Measurements from ENCODE around the gene GREM1. TPM values are rescaled to one million over a fixed set of nuclear protein-coding genes. Genes with fewer than 3 reads are reported as not detected.

GREM1 gene
- total RNA-seq (under 1 TPM in 8 of 9 donors, not detected in 1; 0.14 to 0.94 (median 0.69) TPM), polyA plus RNA-seq (1 to 10 TPM in 1 of 3 donors, under 1 TPM in 2; 0.08 to 1.0 (median 0.20) TPM)
- long read RNA-seq, donor 1, result 0 reads
- long read RNA-seq, donor 2, result 0 reads
- long read RNA-seq, donor 3, result 0 reads
- long read RNA-seq, donor 4, result 0 reads
- long read RNA-seq, donor 5, result 0 reads
- long read RNA-seq, donor 6, result 0 reads
- long read RNA-seq, donor 7, result 0 reads
- long read RNA-seq, donor 8, result 0 reads
- long read RNA-seq, donor 9, result 0 reads
- long read RNA-seq, donor 10, full-length matches to known transcripts, result 1 of 1 reads
- long read RNA-seq, donor 10, partial matches to known transcripts, result 0 of 1 reads
- long read RNA-seq, donor 10, other reads (novel, unspliced or antisense), result 0 of 1 reads

DNA sequence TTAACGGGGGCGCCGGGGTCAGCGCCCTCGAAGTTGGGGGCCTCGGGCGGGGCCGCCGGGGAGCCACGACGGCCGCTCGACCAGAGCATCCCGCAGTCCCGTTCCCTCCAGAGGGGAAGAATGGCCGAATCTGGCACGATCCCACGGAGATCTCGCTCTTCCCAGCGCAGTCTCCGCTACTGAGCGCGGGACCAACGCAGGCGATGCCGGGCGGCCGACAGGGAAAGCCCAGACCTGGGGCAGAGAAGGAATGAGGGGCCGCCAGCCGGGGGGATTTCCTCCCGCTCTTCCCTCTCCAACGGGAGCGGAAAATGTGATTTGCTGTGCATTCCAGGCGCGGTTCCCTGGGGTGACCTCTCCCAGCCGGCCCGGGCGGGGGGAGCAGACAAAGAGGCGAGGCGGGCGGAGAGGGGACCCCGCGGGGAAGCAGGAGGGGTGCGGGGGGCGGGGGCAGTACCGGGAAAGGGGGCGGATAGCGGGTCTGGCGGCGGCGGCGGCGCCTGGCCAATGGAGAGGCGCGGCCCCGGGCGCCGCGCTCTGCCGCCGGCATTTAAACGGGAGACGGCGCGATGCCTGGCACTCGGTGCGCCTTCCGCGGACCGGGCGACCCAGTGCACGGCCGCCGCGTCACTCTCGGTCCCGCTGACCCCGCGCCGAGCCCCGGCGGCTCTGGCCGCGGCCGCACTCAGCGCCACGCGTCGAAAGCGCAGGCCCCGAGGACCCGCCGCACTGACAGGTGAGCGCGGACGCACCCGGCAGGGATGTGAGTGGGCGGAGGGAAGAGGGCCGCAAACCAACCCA lies at the start of gene GREM1:
Gene GREM1 (plus strand): TSS at position 579 of the 801 bp plus-strand sequence. CDS start 12,687 bp downstream, outside the sequence.
- WGBS, 4 donors, result 1 to 2% (median 2%) methylated on average over 29 to 99 of the region's 99 CpGs
- TF ChIP-seq, protein P1, sequence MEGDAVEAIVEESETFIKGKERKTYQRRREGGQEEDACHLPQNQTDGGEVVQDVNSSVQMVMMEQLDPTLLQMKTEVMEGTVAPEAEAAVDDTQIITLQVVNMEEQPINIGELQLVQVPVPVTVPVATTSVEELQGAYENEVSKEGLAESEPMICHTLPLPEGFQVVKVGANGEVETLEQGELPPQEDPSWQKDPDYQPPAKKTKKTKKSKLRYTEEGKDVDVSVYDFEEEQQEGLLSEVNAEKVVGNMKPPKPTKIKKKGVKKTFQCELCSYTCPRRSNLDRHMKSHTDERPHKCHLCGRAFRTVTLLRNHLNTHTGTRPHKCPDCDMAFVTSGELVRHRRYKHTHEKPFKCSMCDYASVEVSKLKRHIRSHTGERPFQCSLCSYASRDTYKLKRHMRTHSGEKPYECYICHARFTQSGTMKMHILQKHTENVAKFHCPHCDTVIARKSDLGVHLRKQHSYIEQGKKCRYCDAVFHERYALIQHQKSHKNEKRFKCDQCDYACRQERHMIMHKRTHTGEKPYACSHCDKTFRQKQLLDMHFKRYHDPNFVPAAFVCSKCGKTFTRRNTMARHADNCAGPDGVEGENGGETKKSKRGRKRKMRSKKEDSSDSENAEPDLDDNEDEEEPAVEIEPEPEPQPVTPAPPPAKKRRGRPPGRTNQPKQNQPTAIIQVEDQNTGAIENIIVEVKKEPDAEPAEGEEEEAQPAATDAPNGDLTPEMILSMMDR (IDR thresholded peaks at IDR 0.05), result no peak
- TF ChIP-seq POLR2A (IDR thresholded peaks at IDR 0.05), result no peak
- DNase-seq, result no peak
- Histone ChIP-seq H3K27me3 (peaks cover 68% of the 10 kb centered on the region), H3K27ac (no peak within 1 kb of the TSS), H3K4me3 (peak within 1 kb of the TSS in 1 of 4 donors; percentile 41), H3K9me3 (replicated peaks in 1 of 3) (no peaks in the 10 kb centered on the region), H3K36me3 (replicated peaks in 1 of 2) (no peaks in the 10 kb centered on the region), H3K4me1 (replicated peaks in 1 of 2) (peaks cover 0 to 15% of the 10 kb centered on the region in 2 donors)
- intact Hi-C loops (cut with DNase I), result no loop called here

DNA sequence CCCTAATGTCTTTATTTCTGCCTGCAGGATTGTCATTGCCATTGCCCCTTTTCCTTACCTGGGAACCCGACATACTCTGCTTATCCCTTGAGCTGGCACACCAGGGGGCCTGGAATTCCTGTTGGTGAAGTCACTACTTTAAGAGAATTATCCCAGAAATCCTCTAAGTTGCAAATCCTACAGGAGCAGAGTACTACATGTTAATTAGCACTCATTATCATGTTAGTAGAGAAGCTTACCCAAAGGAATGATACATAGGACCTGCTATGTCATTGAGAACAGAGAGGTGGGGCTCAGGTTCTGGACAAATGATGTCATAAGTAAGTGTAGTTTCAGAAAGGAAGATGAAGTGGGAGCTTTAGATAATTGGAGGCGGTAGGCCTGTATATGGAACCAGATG lies 48.9 kb upstream of the GREM1 start:
- H3K27me3 ChIP-seq, result no peaks in the 10 kb centered on the region
- WGBS, 4 donors, result 83 to 98% (median 88%) methylated on average over 2 of the region's 2 CpGs
- H3K36me3 ChIP-seq (replicated peaks in 1 of 2), result no peaks in the 10 kb centered on the region
- DNase-seq, result no peak
- intact Hi-C loops (cut with DNase I), result no loop called here
- H3K9me3 ChIP-seq (replicated peaks in 1 of 3), result no peaks in the 10 kb centered on the region
- TF ChIP-seq POLR2A (IDR thresholded peaks at IDR 0.05), result no peak
- TF ChIP-seq, protein P1 (IDR thresholded peaks at IDR 0.05), result no peak
- peaks cover 0 to 4% of the 10 kb centered on the region in 2 donors for H3K4me1 ChIP-seq (replicated peaks in 1 of 2)
- H3K4me3 ChIP-seq, result no peak overlapping the region
- no peak overlapping the region for H3K27ac ChIP-seq

DNA sequence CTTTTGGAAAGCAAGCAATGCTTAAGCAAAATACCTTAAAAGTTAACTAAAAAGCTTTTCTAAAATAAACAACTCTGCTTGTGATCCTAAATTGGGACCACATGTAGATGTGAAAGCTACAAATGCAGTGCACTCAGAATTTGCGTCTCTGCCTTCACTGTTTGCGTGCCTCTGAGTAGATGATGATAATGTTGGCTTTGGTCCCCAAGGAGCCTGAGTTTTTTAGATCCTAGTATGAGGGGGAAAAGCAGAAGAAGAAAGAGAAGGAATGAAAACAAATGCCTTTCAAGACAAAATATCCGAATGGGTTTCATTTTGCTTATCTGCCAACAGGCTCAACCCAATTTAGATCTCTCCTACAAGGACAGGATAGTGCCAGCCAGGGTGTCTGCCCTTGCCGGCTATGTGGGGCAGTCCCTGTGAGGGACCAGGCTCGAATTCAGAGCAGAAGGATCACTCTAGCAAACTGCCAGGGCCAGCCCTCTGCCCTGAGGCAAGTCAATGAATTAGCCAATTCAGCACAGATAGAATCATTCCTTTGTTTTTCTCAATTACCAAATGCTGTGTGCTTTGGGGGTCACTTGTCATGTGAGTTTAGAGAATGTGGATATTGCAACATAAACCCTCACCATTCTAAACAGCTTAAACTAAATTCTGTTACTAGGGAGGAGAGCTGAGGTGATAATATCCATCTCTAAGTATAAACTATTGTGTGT lies 47.8 kb upstream of the GREM1 start:
- H3K27me3 ChIP-seq, result no peaks in the 10 kb centered on the region
- no peaks in the 10 kb centered on the region for H3K36me3 ChIP-seq (replicated peaks in 1 of 2)
- intact Hi-C loops (cut with DNase I), result no loop called here
- 25 to 47% (median 35%) methylated on average over 5 of the region's 5 CpGs for WGBS, 4 donors
- H3K4me1 ChIP-seq (replicated peaks in 1 of 2), result peaks cover 0 to 4% of the 10 kb centered on the region in 2 donors
- DNase-seq, result peak in 3 of 7 donors; percentile 8 to 70 (median 21)
- peak overlapping the region in 1 of 5 donors; percentile 26 for H3K27ac ChIP-seq
- no peak overlapping the region for H3K4me3 ChIP-seq
- H3K9me3 ChIP-seq (replicated peaks in 1 of 3), result no peaks in the 10 kb centered on the region
- TF ChIP-seq POLR2A (IDR thresholded peaks at IDR 0.05), result no peak
- TF ChIP-seq, protein P1 (IDR thresholded peaks at IDR 0.05), result no peak

DNA sequence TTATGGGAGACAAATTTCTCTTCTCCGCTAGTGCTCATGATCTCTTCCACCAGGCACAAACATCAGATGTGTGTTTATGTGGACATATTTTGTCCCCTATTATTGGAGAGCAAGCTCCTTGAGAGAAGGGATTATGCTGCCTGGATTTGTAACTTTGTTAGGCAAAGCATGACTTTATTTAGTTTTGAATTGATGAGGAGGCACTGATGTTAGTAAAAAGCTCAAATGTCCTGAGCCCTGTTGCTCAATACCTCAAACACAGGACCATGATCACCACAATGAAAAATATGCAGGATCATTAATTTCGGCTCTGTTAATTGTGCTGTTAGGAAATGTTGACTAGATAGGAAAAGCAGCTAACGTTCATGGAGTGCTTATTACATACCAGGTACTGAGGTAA lies 47.2 kb upstream of the GREM1 start:
- Histone ChIP-seq H3K4me3 (no peak overlapping the region), H3K36me3 (replicated peaks in 1 of 2) (no peaks in the 10 kb centered on the region), H3K9me3 (replicated peaks in 1 of 3) (no peaks in the 10 kb centered on the region), H3K27ac (peak overlapping the region in 1 of 5 donors; percentile 26), H3K27me3 (no peaks in the 10 kb centered on the region), H3K4me1 (replicated peaks in 1 of 2) (peaks cover 0 to 4% of the 10 kb centered on the region in 2 donors)
- DNase-seq, result no peak
- no peak for TF ChIP-seq POLR2A (IDR thresholded peaks at IDR 0.05)
- TF ChIP-seq, protein P1 (IDR thresholded peaks at IDR 0.05), result no peak
- WGBS, 4 donors, result 80 to 87% (median 83%) methylated on average over 3 of the region's 3 CpGs
- intact Hi-C loops (cut with DNase I), result no loop called here

Data from adrenal gland (tissue), 19 donors.